Islet precursor cell (in vitro differentiated cells): Measurements from ENCODE around the gene PCSK6.
"Not testable (repeated sequence)": the region's sequence is repeated elsewhere in the genome, so short reads cannot be mapped to it uniquely, and the experiment has no call there.

Experiments used
- DNase-seq: peaks from one replicate; pipeline ENCODE4 v3.0.0-alpha.2; 2018

PCSK6 gene

DNA sequence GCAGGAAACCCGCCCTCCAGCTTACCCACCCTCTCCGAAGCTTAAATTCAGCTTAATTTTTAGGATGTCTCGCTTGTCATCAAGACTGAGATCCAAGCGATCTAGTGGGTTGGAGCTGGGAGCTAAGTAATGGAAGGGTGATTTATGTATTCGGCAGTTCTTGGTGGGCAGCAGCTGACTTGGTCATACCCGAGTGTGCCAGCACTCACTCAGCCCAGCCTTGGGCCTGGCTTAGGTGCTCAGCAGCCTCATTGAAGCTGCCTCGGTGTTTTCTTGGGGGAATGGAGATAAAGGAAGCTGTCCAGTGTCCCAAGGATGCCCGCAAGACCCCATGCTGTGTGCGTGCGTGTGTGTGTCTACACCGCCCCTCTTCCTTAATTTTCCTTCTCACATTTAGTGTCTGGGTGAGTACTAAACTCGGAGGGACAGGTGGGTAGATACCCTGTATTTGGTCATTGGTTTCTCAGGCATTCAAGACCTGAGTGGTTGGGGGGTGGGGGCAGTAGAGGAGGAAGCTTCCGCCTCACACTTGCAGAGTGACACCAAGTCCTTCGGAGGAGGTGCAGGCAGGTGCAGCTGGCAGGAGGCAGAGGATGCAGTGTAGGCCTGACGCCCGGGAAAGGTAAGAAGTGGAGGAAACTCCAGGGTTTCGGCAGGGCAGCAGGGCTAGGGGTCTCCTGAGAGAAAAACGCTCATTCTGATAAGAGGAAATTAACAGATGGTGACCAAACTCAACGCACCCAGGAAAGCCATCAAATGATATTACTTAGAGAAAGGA, 92.8 kb downstream of the PCSK6 start:
- peak; percentile 24 for DNase-seq

DNA sequence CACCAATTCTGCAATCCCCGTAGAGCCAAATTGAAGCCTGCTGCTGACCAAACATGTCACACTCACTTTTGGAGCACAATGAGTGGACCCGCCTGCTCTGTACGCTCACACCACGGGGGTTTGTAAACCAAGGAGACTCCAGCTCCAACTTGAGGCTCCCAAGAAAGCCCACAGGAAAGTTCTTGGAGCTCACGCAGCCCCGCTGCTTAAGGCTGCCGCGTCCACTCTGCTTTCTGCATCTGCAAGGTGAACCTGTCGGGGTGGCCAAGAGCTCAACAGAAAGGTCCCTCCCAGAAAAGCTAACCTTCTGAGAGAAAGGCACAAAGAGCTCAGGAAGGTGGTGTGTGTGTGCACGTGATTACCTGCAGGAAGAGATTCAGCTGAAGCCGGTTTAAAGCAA, 94.9 kb downstream of the PCSK6 start:
- DNase-seq = peak; percentile 43

DNA sequence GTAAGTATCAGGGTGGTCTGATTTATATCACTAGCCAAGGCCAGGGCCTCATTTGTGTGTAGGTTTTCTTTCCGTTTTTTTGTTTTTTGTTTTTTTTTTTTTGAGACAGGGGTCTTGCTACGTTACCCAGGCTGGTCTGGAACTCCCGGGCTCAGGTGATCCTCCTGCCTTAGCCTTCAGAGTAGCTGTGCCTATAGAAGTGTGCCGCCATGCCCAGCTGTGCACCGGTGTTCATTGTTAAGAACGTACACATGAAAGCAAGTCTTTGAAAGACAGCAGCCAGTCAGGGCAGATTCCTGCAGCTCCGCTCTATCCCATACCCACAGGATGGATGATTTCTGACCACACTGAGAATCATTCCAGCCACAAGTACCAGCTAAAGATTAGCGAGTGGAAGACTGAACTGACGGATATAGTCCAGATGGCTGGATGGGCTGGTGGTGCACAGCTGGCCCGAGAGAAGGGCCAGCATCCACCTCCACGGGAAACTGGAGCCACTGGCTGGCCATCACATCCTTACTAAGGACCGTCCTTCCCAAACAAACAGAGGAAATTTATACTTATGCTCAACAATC, 95.4 kb downstream of the PCSK6 start:
- DNase-seq = peak; percentile 24

DNA sequence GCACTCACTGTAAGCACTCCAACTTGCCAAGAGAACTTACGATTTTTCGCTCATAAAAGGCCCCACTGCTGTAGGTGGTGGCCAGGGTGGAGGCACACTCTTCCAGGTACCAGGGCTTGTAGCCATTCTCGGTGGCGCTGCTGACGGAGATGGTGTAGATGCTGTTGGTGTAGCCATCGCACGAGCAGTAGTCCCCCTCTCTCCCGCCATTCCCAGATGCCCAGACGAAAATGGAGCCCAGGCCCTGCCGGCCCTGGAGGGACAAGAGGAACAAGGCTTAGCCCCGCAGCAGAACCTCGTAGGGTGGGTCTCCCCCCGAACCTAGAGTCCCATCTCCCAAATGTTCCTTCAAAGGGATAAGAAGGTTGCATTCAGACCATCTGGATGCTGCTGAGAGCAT, 96.3 kb downstream of the PCSK6 start:
- peak; percentile 20 for DNase-seq

DNA sequence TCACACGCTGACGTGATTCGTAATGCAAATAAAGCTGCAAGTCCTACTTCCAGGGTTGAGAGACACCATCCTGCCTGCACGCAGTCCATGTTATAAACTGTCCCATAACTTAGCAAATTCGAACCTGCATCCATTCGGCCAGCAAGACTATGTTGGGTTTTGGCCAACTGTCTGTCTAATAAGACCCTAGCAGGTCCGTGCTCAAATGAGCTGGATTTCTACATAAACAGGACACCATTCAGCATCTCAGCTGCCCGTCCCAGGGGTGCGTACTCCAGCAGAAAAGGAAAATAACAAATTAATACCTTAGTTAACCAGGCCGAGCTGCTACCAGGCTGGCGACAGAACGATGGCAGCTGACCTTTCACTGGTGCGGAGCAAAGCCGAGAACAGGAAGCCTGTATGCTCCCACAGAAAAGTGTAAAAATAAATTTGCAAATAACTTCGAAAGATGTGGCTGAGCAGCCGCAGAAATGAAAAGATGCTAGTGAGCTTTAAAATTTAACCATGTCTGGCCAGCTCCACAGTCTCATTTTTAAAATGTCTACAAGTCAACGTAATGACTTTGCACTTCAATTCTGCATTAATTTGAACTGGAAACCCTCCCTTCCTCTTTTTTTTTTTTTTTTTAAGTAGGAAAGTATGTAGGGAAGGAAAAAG, 97.4 kb downstream of the PCSK6 start:
- no peak for DNase-seq

DNA sequence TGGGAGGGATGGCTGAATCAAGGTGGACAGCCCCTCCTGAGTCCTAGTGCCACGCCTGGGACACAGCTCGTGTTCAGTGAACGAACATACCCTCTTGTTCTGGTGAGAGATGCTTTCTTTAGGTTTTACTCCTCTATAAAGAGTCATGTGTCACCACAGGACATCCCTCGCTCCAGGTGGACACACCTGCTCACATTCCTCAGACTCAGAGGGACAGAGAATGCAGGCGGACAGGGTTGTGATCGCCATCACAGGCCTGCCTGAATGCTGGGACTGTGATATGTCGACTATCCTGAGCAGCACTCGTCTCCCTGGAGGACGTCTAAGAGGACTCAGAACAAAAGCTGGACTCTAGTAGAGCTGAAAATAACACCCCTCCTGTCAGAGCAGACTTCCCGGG, 98.1 kb downstream of the PCSK6 start:
- no peak for DNase-seq

DNA sequence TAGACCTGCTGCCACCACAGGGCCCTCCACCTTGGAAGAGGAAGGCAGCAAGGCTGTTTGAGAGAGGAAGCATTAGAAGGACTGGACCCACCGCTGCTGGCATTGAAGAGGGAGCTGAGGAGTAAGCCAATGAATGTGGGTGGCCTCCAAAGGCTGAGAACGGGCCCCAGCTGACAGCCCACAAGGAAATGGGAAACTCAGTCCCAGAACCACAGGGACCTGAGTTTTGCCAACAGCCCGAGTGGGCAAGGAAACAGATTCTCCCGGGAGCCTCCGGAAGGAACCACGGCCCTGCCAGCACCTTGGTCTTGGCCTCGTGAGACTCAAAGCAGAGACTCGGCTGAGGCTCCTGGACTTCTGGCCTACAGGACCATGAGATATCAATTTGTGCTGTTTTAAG, 99.0 kb downstream of the PCSK6 start:
- no peak for DNase-seq

DNA sequence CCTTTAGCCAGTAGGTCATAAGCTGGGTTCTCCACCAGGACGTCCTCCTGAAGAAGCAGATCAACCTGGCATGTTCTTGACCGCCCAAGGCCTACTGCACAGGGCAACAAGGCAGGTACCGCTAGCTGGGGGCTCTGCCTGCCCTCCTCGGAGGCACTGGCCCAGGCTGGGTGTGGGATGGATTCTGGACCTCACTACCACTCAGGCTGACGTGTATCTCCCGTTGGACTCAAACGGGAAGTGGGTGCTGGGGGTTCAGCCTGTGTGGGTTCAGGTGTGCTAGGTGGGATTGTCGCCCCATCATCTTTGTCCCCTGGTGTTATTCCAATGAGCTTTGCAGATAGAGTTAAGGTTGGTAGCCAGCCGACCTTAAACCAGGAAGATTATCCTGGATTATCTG, 99.4 kb downstream of the PCSK6 start:
- no peak for DNase-seq

DNA sequence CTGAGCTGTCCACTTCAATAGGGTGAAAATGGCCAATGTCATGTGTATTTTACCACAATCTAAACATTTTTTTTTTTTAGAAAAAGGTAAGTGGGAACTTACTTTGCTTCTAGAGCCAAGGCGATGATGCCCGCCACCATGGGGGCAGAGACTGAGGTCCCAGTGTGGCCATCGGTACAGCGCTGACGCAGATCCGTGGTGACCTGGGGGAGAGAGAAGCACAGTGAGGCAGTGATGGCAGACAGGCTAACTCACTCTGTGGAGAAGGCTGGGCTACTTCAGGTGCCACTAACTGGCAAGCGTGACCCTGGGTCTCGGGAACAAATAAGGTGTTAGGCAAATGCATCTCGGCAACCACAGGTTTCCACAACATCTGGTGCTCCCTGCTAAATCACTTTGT, 100.1 kb downstream of the PCSK6 start:
- DNase-seq = no peak

DNA sequence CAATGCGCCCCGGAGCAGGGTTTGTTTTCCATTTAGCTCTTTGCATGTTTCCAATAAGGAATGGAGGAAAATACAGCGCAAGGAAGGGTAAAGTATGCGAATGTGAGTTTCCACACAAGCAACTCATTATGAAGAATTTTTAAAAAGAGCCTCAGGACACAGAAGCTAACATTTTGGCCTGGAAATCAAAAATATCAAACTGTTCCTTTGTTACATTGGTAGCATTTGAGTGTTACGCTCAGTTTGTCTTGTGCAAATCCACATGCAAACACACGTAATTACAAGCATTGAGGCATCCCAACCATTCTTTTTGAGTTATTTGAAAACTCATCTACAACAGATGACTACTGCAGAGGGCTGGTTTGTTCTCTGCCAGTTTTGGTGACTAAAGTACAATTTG, 101.5 kb downstream of the PCSK6 start:
- DNase-seq = no peak

DNA sequence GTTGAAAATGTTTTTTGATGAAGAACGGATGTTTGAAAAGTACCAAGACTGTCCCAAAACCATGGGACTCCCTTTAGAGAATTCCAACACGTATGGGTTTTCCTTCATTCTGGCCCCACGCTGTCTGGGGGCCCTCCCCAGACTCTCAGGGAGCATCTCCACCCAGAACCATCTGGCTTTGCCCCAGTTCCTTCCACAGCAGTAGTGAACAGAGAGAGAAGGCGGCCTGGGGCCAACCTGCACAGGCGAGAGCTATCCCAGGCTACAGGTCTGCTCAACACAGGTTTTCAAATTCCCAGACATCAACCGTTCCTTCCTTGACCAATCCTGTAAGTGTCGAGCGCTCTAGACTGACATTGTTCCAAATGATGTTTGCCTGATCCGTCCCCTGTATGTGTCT, 101.9 kb downstream of the PCSK6 start:
- DNase-seq = no peak

DNA sequence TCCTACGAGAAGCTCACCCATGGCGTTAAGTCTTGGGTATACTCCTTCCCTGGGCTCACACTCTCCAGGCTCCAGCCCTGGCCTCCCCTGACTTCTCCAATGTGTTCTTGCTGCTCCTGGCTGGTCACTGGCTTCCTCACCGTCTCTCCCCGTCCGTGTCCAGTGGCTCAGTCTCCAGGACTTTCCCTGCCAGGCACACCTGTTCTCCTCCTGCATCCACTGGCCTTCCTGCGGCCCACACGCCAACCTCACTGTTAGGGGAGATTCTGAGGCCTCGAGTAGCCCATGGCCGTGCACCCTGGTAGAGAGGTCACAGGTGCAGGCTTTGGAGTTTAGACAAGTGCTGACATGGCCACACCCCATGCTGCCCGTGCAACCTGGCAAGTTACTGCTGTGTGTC, 102.5 kb downstream of the PCSK6 start:
- no peak for DNase-seq

DNA sequence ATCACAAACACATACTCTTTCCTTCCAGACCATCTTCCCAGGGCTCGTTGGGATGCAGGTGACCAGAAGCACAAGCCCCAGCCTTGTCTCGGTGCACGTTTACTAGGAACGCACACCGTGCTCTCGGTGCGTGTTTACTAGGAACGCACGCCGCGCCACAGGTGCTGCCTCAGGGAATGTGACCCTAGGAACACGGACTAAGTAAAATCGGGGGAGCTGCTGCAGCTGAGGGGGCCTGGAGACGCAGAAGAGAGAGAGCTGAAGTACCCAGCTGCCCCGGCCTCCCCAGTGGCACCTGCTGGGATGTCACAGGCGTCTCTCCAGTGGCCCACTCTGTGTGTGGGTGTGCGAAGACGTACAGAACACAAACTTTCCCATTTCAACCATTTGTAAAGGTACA, 103.5 kb downstream of the PCSK6 start:
- no peak for DNase-seq

DNA sequence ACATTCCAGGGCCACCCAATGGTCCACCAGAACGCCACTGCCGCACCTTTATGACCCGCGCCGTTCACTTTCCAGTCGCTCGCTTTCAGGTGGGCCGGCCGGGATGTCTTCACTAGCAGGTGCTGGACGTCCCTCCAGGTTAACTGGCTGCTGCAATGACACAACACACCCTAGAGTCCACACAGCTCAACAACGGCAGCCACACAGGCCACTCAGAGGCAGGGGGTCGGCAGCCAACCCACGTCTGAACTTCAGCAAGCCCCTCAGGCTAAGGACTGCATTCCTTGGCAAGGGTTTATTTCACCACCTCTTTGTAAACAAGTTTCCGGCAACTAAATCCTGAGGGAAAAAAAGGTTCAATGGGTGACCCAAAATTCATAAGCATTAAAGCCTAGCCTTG, 105.2 kb downstream of the PCSK6 start:
- DNase-seq = peak; percentile 71

DNA sequence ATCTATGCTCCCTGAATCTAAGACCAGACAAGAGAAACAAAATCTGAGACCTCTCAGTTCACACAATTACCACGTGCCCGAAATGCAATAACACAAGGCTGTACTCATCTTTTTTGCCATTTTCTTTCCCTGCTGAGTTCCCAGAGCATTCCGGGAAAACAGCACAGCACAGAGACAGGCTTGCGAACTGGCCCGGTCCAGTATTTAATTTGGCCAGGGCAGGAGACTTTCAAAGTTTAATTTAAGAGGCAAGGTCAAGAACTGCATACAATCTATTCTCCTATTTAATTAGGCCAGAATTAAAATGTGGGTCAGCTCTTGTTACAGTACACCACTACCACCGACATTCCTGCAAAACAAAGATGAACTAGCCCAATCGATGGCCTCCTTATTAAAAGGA, 107.0 kb downstream of the PCSK6 start:
- no peak for DNase-seq

DNA sequence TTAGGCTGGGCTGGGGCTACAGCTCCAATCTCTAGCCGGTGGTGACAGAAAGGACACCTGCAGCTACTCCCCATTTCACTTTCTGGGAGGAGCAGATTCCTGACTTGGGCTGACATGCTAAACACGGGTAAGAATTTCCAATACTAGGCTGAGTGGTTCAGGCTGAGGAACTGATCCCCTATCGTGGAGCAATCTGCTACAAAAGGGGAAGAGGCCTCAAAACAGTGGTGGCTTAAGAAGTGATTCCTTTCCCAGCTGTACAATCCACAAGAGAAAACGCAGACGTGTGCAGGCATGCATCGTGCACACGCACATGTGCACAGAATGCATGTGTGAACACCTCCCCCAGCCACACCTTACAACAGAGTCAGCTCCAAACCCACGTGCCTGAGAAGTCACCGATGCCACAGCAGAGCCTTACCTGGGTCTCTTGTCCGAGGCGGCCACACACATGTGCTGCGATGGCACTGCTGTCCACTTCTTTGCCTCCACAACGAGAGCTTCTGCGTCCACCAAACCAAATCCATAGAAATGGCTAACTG, 107.8 kb downstream of the PCSK6 start:
- no peak for DNase-seq

DNA sequence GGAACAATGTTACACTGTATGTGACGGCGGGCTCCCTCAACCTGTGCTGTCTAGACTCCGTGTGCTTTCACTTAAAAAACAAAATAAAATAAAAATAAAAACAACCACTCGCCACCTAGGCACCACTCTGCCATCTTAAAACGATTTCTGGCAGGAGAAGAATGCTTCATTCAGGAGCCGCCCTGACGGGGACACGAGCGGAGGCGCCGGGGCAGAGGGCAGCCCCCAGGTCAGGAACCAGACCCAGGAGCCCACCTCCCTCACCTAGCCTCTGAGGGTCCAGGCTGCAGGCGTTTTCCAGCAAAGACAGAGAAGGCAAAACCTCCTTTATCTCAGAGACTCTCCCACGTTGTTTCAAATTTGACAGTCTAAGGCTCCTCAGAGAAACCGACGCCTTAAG, 109.4 kb downstream of the PCSK6 start:
- DNase-seq = no peak

DNA sequence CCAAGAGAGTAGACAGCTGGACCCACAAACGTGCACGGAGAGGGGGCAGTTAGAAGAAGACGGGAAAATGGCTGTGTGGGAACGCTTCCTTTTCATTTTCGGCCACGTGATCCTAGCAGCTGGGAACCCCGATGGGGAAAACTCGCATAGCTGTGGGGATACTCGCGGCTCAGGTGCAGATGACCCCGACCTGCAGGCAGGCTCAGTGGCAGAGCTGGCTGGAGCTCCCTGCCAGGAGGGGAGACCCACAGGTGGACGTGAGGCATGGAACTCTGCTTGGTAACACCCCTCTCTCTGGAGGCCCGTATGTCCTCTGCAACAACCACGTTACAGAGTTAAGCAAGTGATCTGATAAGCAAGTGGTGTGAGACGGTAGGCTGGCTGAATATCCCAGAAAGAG, 109.9 kb downstream of the PCSK6 start:
- DNase-seq = no peak

DNA sequence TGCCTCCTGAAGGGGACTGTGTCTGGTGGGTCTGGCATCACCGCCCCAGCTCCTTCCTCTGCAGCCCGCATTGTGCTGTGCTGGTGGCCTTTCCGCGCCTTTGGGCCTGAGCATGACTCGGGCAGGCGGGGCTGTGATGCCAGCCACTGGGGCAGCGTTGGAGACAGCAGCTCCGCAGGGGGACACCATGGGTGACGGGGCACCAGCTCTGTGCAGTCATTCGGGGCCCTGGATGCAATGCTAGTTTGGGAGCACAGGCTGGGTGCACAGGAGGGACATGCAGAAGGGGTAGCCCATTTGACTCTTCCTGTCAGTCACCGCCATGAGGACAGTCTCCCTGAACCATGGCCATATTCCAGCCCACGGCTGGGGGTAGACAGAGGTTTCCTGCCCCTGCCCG, 110.6 kb downstream of the PCSK6 start:
- DNase-seq = no peak

DNA sequence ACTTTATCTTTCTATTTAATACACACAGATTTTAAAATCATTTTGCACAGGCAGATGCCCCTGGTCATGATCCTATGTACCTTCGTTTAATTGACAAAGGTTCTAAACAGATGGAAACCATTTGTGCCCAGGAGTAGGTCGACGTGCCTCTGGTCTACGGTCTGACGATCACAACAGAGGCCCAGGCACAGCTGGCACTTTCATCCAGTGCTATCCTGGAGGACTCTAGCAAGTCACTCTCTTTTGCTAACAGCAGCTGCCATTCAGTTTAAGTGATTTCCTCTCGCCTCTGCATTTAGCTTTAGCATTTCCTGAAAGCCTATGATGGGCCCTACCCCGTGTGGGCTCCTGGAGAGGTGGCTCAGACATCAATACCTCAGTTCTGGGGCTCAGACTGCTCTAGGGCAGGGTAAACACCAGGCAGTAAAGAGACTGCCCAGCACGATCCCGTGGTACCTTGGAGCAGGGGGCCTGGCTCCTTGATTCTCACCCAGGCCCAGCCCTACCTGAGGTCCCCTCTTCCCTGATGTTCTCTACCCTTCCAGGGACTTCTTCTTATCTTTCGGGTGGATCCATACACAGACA, 111.2 kb downstream of the PCSK6 start:
- no peak for DNase-seq

DNA sequence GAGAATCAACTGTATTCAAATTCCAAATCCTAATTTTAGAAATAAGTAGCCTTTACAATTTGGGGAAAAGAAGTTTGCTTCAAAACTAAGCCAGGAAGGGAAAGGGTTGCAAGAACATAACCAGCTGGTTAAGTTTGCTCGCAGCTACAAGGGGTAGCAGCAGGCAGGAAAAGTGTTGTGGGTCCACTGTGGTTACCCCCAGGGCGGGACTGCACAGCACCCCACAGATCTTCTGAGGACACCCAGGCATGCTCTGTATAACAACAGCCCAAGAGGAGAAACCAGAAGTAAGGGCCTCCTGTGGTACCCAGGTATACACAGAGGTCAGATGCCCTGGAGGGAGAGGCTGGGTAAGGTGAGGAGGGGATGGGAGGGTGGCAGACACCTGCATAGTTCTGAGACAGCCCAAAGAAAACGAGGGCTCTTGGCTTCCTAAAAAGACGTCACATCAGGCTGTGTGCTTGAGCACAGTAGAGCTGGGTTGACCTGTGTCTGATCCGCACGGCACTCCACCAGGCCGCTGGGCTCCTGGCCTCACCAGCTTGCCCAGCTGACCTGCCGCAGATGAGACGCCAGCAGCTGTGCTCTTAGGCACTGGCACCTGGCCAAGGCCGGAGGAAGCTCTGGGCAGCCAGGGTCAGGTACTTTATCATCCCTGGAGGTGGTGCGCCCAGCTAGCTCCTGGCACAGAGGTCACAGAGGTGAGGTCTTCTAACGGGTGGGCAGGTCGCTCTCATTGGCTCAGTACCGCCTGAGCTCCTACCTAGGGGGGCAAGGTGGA, 112.7 kb downstream of the PCSK6 start:
- no peak for DNase-seq

DNA sequence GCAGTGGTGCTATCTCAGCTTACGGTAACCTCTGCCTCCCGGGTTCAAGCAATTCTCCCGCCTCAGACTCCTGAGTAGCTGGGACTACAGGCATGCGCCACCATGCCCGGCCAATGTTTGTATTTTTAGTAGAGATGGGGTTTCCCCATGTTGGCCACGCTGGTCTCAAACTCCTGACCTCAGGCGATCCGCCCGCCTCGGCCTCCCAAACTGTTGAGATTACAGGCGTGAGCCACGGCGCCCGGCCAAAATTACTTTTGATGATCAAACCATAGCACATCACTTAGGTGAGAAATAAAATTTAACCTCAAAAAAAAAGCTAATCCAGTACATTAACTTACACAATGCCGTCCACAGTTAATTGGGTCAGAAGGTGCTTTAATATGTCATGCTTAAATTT, 114.5 kb downstream of the PCSK6 start:
- DNase-seq = not testable (repeated sequence)

DNA sequence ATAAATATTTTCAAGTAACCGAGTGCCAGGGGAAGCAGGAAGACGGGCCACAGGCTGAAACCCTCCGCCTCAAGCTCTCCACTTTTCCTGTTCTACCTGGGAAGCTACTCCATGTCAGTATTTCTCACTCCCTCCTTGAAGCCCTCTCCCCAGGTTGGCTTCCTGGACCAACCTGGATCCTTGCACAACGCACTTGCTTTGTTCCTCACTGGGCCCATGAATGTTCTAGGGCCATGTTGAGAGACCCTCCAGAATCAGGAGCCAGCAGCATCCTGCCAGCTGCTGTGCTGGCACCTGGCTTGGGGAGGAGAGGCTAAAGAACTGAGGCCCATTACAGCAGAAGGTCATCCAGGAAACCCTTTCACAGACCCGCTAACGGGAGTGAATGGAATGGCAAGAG, 115.2 kb downstream of the PCSK6 start:
- no peak for DNase-seq
